GM23248 (cell line): ENCODE results near the gene AAMDC. TPM values are rescaled to one million over a fixed set of nuclear protein-coding genes. Genes with fewer than 3 reads are reported as not detected.
"Not testable (repeated sequence)": the region's sequence is repeated elsewhere in the genome, so short reads cannot be mapped to it uniquely, and the experiment has no call there.

Experiments used
- DNase-seq: peaks from one replicate; pipeline ENCODE4 v3.0.0-alpha.2; 2015
- H2AFZ ChIP-seq: fragments of 200-600 bp; sonication (generic); 2 replicates; pipeline ENCODE4 v1.6.1; 2016; ENCODE audit warnings: antibody characterized with exemption
- H3F3A ChIP-seq: fragments of 200-600 bp; sonication (generic); 2 replicates; pipeline ENCODE4 v1.6.1; 2016; ENCODE audit warnings: mild to moderate bottlenecking, antibody characterized with exemption, mixed run types; ENCODE audit not compliant: insufficient read depth
- H3K27ac ChIP-seq: fragments of 200-600 bp; sonication (generic); 2 replicates; pipeline ENCODE4 v1.5.1; 2016; ENCODE audit warnings: mild to moderate bottlenecking
- H3K27me3 ChIP-seq: fragments of 200-600 bp; sonication (generic); replicated peaks from 2 replicates; pipeline ENCODE4 v1.6.1; 2016; ENCODE audit warnings: mild to moderate bottlenecking; ENCODE audit not compliant: insufficient read depth
- H3K36me3 ChIP-seq: fragments of 200-600 bp; sonication (generic); 2 replicates; pipeline ENCODE4 v1.6.1; 2016; ENCODE audit warnings: low read depth, mild to moderate bottlenecking
- H3K4me1 ChIP-seq: fragments of 200-600 bp; sonication (generic); 2 replicates; pipeline ENCODE4 v1.6.1; 2016; ENCODE audit warnings: mild to moderate bottlenecking; ENCODE audit not compliant: insufficient read depth
- H3K4me2 ChIP-seq: fragments of 200-600 bp; sonication (generic); one replicate; pipeline ENCODE4 v1.6.1; 2016; ENCODE audit warnings: mild to moderate bottlenecking; ENCODE audit not compliant: unreplicated experiment
- H3K4me3 ChIP-seq: fragments of 200-600 bp; sonication (generic); 2 replicates; pipeline ENCODE4 v1.5.1; 2016; ENCODE audit warnings: mild to moderate bottlenecking
- H3K79me2 ChIP-seq: fragments of 200-600 bp; sonication (generic); 2 replicates; pipeline ENCODE4 v1.6.1; 2016; ENCODE audit warnings: mild to moderate bottlenecking; ENCODE audit not compliant: insufficient read depth
- H3K9ac ChIP-seq: fragments of 200-600 bp; sonication (generic); 2 replicates; pipeline ENCODE4 v1.6.1; 2016; ENCODE audit warnings: mild to moderate bottlenecking
- H3K9me2 ChIP-seq: fragments of 200-600 bp; sonication (generic); 2 replicates; pipeline ENCODE4 v1.6.1; 2016; ENCODE audit warnings: mixed run types, mild to moderate bottlenecking, moderate library complexity; ENCODE audit not compliant: insufficient read depth
- H3K9me3 ChIP-seq: fragments of 200-600 bp; sonication (generic); one replicate; pipeline ENCODE4 v1.6.1; 2017; ENCODE audit warnings: low read depth
- H4K20me1 ChIP-seq: fragments of 200-600 bp; sonication (generic); 2 replicates; pipeline ENCODE4 v1.6.0; 2016; ENCODE audit not compliant: insufficient read depth
- EZH2 ChIP-seq: fragments of 200-600 bp; sonication (generic); IDR thresholded peaks from 2 replicates; pipeline ENCODE4 v1.6.1; 2018; ENCODE audit warnings: antibody characterized with exemption, mild to moderate bottlenecking; ENCODE audit not compliant: insufficient read depth, poor library complexity, severe bottlenecking
- EZH2phosphoT487 ChIP-seq: fragments of 200-600 bp; sonication (generic); IDR thresholded peaks from 2 replicates; pipeline ENCODE4 v1.6.1; 2018; ENCODE audit warnings: antibody characterized with exemption, moderate library complexity, mild to moderate bottlenecking, low read depth; ENCODE audit not compliant: insufficient read depth
- WGBS, 2 experiments: methylation state at CpG; one replicate each; pipeline ENCODE4 v1.1.6; 2015 to 2017; ENCODE audit warnings: low lambda C conversion rate in 2 of 2, low coverage in 1 of 2; ENCODE audit errors: missing lambda C conversion rate in 2 of 2; 5-methylcytosine and 5-hydroxymethylcytosine counted together
- in situ Hi-C: fragments of 300-500 bp; cut with MboI; formaldehyde crosslinking; loops from 2 replicates; pipeline ENCODE4 v1.15.0; 2020
- polyA plus RNA-seq: library from polyadenylated mRNA; unstranded; fragments of >200 nt; fragmentation: Nextera tagmentation; extraction: Ambion mirVana; gene quantifications from 2 replicates; pipeline ENCODE4 v1.2.1, GENCODE V29; 2016
- total RNA-seq: library from RNA; depleted of rRNA; stranded (reverse); fragments of >200 nt; shearing (Covaris generic); gene quantifications from 2 replicates; pipeline ENCODE4 v1.2.3, GENCODE V29; 2014

The AAMDC gene
- total and polyA plus RNA-seq, 2 experiments from 2014 or later, result 7.3 to 55.2 TPM

DNA sequence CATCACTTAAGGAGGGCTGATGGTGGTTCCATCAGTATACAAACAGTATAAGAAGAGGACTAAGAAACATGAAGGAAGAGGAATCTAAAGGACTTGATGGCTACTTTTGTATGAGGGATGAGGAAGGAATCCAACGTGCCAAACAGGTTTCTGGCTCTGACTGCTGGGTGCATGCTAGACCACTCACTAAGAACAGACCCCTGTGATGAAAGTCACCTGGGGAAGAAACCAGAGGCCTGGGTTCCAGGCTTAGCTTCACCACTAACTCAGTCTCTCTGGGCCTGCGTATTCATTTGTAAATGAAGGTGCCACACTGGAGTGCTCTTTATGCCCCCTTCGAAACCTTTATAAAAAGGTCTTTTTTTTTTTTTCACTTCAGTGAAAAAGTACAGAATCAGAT lies 55.1 kb downstream of the AAMDC start:
- in situ Hi-C loops, result no loop called here

DNA sequence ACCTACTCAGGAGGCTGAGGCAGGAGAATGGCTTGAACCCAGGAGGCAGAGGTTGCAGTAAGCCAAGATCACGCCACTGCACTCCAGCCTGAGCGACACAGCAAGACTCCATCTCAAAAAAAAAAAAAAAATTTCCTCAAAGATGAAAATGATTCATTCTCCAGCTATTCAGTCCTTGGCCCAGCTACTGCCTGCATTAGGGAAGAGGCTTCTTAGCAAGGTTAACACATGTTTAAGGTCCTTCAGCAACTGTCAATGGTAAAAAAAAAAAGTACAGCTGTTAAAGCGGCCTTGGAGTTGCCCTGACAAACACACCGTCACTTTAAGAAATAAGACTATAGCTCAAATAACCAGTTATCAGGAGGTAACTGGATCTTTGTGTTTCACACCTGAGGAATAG lies 57.3 kb downstream of the AAMDC start:
- H3K27ac ChIP-seq, in situ Hi-C loops, H3K9ac ChIP-seq, H3K9me2 ChIP-seq, H4K20me1 ChIP-seq, H2AFZ ChIP-seq, H3K36me3 ChIP-seq, H3K27me3 ChIP-seq, H3K79me2 ChIP-seq, H3K4me3 ChIP-seq, H3K9me3 ChIP-seq: not testable (repeated sequence)
- peaks cover 13% of the 10 kb centered on the region; the same call in 1 of the 2 replicates for H3F3A ChIP-seq
- peaks cover 18% of the 10 kb centered on the region for H3K4me1 ChIP-seq
- WGBS, 2 experiments, result 31 to 38% methylated on average over 4 of the region's 4 CpGs
- peak; percentile 86 for DNase-seq
- H3K4me2 ChIP-seq, result peak overlapping the region; percentile 33

More for the DNA sequence above, 55.1 kb downstream of the AAMDC start:
- no peak overlapping the region for H3K4me3 ChIP-seq
- H3K9me2 ChIP-seq, result no peaks in the 10 kb centered on the region
- no peak for DNase-seq
- no peaks in the 10 kb centered on the region for H3K9me3 ChIP-seq
- H3K27me3 ChIP-seq, result no peaks in the 10 kb centered on the region
- TF ChIP-seq EZH2 (no peak), EZH2phosphoT487 (no peak)
- peaks cover 13% of the 10 kb centered on the region; the same call in 1 of the 2 replicates for H3F3A ChIP-seq
- no peaks in the 10 kb centered on the region for H4K20me1 ChIP-seq
- no peaks in the 10 kb centered on the region for H3K79me2 ChIP-seq
- WGBS, 2 experiments, result 88% methylated on average over 3 of the region's 3 CpGs
- H2AFZ ChIP-seq, result no peak overlapping the region
- peaks cover 18% of the 10 kb centered on the region for H3K4me1 ChIP-seq
- peaks cover 3% of the 10 kb centered on the region; the same call in 1 of the 2 replicates for H3K36me3 ChIP-seq
- H3K27ac ChIP-seq, result no peak overlapping the region
- no peak overlapping the region for H3K4me2 ChIP-seq
- no peak overlapping the region for H3K9ac ChIP-seq

DNA sequence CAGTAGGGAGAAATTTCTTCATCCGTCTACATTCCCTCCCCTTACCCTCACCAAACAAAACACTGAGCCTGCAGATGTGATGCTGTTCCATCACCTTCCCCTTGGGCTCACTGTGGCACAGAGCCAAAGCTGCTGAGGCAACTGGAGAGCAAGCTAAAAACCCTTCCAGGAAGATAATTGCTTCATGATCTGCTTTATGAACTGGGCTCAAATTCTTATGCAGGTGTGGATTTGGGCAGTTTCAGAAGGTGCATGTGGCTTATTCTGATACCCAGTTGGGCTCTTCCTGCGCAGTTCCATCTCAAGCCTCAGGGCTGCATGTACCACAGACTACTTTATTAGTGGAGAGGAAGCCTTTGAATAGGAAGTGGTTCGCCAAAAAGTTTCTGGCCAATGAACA lies 58.3 kb downstream of the AAMDC start:
- 83 to 89% methylated on average over 3 of the region's 3 CpGs for WGBS, 2 experiments
- no peaks in the 10 kb centered on the region for H3K9me2 ChIP-seq
- in situ Hi-C loops, result no loop called here
- TF ChIP-seq EZH2 (no peak), EZH2phosphoT487 (no peak)
- DNase-seq, result peak; percentile 46
- H3K36me3 ChIP-seq, result peaks cover 3% of the 10 kb centered on the region; the same call in 1 of the 2 replicates
- H3K4me2 ChIP-seq, result no peak overlapping the region
- H3K79me2 ChIP-seq, result no peaks in the 10 kb centered on the region
- peaks cover 20% of the 10 kb centered on the region; the same call in 1 of the 2 replicates for H3F3A ChIP-seq
- H3K9ac ChIP-seq, result no peak overlapping the region
- peaks cover 21% of the 10 kb centered on the region for H3K4me1 ChIP-seq
- H2AFZ ChIP-seq, result no peak overlapping the region
- H4K20me1 ChIP-seq, result no peaks in the 10 kb centered on the region
- H3K27me3 ChIP-seq, result no peaks in the 10 kb centered on the region
- H3K27ac ChIP-seq, result no peak overlapping the region
- no peak overlapping the region for H3K4me3 ChIP-seq
- no peaks in the 10 kb centered on the region for H3K9me3 ChIP-seq

DNA sequence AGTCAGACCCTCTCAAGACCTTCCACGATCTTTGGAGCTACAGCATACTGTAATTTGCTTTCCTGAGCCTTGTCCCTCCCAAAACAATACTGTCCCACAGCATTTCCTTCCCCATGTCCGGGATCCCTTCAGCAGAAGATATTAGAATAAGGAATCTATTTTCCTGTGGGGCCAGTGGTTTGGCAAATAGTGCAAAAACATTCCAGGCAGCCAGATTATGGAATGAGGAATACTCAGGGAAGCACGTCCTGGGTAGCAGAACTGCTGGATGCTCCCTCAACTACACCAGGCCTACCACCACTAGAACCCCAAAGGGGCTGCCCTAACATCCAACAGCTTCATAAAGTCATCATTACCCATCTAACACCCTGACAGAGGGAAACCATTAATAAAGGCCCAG lies 61.5 kb downstream of the AAMDC start:
- Histone ChIP-seq H3K27ac (no peak overlapping the region), H3K9ac (no peak overlapping the region), H2AFZ (no peak overlapping the region), H3K9me3 (no peaks in the 10 kb centered on the region), H3K79me2 (no peaks in the 10 kb centered on the region), H4K20me1 (no peaks in the 10 kb centered on the region), H3K4me2 (no peak overlapping the region), H3F3A (peaks cover 26% of the 10 kb centered on the region; the same call in 1 of the 2 replicates), H3K4me1 (peaks cover 24% of the 10 kb centered on the region), H3K36me3 (peaks cover 1% of the 10 kb centered on the region; the same call in 1 of the 2 replicates), H3K27me3 (no peaks in the 10 kb centered on the region), H3K4me3 (no peak overlapping the region), H3K9me2 (no peaks in the 10 kb centered on the region)
- TF ChIP-seq EZH2 (no peak), EZH2phosphoT487 (no peak)
- in situ Hi-C loops, result no loop called here
- 72% methylated on average over 3 of the region's 3 CpGs for WGBS, 2 experiments
- no peak for DNase-seq

DNA sequence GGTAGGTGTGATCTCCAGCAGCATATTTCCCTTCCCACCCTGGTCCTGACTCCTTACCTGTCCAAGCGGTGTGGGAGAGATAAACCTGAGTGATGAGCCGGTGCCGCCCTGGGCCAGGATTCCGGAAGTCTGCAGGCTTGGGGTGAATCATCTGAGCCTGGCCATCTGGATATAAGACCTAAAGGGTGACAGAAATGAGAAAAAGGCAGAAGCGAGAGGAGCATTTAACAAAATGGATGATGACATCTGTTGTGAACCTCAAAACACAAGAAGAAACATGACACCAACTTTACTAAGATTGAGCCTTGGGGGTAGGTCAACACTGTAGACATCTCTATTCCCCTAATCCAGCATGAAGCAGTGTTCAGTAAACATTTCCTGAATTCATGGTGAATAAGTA lies 62.8 kb downstream of the AAMDC start:
- H3K4me2 ChIP-seq, result no peak overlapping the region
- no peaks in the 10 kb centered on the region for H3K9me3 ChIP-seq
- H4K20me1 ChIP-seq, result no peaks in the 10 kb centered on the region
- H3K27me3 ChIP-seq, result no peaks in the 10 kb centered on the region
- H3K9me2 ChIP-seq, result no peaks in the 10 kb centered on the region
- peak overlapping the region; percentile 37 for H3K27ac ChIP-seq
- H3K4me1 ChIP-seq, result peaks cover 15% of the 10 kb centered on the region
- no peak overlapping the region for H2AFZ ChIP-seq
- no peak overlapping the region for H3K4me3 ChIP-seq
- TF ChIP-seq EZH2 (no peak), EZH2phosphoT487 (no peak)
- H3F3A ChIP-seq, result 0 out of 2 replicates have a peak, but pooled peaks cover 21% of the 10 kb centered on the region
- no peaks in the 10 kb centered on the region for H3K79me2 ChIP-seq
- in situ Hi-C loops, result no loop called here
- WGBS, 2 experiments, result 94 to 95% methylated on average over 5 of the region's 5 CpGs
- no peak overlapping the region for H3K9ac ChIP-seq
- no peaks in the 10 kb centered on the region for H3K36me3 ChIP-seq
- DNase-seq, result peak; percentile 31
